GM18526 (cell line): Measurements from ENCODE around the gene ARL6IP6.

Experiments used
- POLR2A ChIP-seq: IDR thresholded peaks from 3 replicates; pipeline ENCODE4 v1.6.1; 2011; ENCODE audit not compliant: insufficient read length; ENCODE audit errors: extremely low read depth

Gene ARL6IP6

DNA sequence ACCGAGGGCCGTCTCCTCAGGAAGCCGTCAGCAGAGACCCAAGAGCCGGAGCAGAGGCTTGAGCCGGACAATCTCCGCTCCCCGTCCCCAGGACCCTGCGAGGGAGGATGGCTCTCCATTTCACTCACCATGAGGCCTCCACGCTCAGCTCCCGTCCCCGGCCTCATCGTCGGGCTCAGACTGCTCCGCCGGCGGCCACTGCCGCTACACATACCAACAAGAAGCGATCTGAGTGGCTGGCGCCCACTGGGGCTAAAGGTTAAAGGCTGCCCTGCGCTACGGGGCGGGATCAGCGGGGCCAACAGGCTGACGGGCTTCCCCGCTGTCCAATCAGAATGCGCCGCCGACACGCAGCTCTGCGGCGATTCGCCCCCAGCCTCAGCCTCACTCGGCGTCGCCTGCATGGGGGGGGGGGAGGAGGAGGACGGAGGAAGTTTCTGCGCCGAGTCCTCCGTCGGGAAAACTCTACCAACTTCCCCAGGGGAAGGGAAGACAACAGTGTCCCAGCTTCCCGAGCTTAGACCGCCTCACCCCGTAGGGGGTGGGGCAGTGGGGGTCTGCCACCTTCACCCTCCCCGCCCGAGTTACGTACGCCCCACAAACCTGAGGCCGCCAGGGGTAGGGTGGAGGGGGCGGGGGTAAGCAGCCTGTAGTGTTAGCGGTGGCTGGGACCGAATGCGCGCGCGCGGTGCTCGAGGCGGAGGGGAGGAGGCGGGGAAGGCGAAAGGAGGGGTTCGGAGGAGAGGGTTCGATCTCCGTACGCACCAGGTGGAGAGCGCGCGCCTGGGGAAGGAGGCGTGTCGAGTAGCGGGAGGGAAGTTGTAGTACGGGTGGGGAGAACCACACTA, 968 bp upstream of the ARL6IP6 start, which contains the start of gene PRPF40A:
Gene PRPF40A (minus strand): TSS at position 234 of the 848 bp plus-strand sequence. CDS start 22 bp downstream, at position 212.
- TF ChIP-seq POLR2A, result peak; percentile 79

DNA sequence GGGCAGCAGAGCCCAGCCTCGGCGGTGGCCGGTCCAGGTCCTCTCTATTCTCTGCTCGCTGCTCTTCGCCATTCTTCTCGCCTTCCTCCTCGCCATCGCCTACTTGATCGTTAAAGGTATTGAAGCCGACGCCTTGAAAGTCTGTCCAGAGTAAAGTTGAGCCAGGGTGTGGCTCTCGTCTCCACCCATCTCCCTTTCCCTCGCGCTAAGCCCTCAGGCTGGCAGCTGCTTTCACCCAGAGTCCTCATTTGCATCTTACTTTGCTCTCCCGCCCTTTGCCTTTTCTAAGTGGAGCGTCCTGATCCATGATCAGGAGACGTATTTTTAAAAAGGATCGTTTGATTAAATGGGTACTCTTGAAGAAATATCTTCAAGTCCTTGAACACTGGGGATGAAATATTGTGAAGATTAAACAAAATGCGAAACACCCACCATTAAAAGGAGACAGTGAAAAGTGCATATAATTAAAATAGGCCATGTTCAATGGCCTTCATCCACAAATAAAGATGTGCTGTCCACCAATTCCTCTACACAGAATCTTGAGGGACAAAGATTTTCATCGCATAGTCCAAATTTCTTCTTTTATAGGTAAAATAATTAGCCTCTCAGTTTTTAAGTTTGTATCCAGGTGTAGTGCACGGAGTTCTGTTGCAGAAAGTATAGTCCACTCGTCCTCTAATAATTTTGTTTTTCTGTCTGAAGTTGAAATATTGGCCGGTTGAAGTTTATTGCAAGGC, 657 bp downstream of the ARL6IP6 start:
- TF ChIP-seq POLR2A, result no peak

DNA sequence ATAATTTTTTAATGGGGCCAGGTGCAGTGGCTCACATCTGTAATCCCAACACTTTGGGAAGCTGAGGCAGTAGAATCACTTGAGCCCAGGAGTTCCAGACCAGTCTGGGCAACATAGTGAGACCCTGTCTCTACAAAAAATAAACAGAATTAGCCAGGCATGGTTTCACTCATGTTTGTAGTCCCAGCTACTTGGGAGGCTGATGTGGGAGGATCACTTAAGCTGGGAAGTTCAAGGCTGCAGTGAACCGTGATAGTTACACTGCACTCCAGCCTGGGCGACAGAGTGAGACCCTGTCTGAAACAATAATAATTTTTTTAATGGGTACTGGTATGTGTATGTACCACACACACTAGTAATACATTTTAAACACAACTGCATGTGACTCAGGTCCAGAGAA, 2.4 kb downstream of the ARL6IP6 start:
- TF ChIP-seq POLR2A, result no peak

DNA sequence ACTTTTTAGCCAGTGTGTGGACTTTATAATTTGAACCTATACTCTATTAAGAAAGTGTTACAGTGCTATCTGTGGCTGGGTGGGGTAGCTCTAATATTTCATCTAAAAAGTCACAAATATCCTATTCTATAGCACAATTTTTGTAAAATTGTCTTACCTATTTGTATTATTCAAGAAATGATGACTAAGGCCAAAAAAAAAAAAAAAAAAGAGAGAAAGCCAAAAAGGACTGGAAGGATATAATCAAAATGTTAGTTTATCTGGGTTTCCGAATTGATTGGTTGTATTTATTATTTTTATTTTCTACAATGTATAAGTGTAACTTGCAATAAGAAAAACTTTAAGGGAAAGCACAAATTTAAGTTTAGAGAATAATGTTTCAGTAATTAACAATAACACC, 5.5 kb downstream of the ARL6IP6 start:
- no peak for TF ChIP-seq POLR2A

DNA sequence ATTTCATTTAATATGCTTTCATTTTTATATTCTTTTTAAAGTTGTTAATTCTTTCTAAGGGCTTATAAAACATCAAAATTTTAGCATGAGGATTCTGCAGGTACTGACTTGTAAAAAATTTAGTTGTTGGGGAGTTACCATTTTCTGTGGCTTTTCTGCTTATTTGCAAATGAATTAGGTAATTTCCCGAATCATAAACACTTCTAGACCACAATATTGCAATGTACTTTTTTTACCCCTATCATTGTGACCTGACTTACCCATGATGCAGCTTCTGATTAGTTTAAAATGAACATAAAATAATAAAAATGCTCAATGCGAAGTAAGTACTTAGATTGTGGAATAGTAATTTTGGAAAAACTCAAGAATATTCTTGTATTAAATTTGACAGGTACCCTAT, 11.4 kb downstream of the ARL6IP6 start:
- TF ChIP-seq POLR2A, result no peak

DNA sequence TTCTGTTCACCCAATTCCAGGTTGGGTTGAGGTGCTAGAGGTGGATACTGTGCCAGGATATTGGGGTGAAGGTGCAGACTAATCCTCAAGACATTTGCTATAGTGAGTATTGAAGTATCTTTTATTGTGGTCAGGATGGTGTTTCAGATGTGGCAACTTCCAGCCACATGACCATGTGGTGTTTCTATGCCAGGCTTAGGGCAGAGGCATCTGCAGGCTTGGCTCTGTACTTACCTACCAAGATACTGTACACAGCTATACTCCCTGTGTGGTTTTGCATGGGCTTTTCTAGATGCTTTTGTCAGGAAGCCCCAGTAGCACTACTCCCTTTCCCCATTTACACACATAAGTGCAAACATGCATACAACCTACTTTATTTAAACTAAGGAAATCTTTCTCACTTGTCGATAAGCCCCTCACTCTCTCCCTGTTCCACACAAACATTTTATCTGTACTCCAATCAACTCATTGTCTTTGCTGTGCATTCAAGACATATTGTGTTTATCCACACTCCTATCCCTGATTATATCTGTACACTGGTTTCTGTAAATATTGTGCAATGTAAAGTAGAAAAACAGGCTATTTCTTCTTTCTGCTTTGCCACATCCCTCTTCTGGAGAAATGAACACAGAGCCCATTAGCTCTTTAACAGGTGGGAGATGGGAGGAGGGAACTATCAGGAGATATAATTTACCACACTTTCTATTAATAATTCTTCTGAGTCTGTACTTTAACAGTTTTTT, 12.3 kb downstream of the ARL6IP6 start:
- no peak for TF ChIP-seq POLR2A

DNA sequence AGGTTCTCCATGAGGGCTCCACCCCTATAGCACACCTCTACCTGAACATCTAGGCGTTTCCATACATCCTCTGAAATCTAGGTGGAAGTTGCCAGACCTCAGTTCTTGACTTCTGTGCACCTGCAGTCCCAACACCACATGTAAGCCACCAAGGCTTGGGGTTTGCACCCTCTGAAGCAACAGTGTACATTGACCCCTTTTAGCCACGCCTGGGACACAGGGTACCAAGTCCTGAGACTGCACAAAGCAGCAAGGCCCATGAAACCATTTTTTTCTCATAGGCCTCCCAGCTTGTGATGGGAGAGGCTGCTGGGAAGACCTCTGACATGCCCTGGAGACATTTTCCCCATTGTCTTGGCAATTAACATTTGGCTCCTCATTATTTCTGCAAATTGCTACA, 20.0 kb downstream of the ARL6IP6 start:
- TF ChIP-seq POLR2A, result no peak

DNA sequence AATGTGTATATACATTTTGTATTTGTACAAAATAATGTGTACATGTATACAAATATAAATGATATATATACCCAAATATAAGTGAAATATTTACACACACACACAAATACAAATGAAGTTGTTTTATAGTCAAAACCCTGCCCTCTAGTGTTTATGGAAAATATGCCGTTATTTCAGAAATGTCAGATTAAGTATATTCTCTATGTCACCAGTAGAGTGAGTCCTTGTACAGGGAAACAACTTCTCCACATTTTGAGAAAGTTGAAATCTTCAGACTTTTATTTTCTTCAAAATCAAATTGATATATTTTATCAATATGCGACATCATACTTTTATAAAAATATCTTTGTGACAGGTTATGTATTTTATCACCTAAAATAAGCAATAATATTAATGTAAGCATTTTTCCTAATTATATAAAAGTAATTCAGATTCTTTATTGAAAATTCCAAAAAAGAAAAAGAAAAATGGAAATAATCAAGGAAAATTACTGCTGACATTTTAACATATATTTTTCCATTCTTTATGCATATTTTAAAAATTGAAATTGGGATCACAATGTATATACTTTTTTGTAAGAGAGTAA, 22.4 kb downstream of the ARL6IP6 start:
- TF ChIP-seq POLR2A, result no peak

DNA sequence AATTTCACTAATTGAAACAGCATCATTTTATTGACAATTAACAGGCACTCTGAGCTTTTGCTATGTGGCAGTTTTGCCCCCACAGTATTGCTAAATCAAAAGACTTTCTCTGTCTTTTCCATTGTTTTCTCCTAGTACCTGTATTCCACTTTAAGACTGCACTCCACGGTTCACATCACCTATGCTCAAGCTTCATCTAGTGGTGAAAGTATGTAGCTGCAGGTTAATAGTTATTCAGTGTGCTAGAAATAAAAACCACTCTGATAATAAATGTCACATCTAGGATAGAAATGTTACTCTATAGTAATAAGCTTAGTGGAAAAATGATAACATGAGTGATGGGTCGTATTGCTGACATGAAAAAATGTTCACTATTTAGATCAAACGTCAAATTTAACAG, 24.6 kb downstream of the ARL6IP6 start:
- TF ChIP-seq POLR2A, result no peak

DNA sequence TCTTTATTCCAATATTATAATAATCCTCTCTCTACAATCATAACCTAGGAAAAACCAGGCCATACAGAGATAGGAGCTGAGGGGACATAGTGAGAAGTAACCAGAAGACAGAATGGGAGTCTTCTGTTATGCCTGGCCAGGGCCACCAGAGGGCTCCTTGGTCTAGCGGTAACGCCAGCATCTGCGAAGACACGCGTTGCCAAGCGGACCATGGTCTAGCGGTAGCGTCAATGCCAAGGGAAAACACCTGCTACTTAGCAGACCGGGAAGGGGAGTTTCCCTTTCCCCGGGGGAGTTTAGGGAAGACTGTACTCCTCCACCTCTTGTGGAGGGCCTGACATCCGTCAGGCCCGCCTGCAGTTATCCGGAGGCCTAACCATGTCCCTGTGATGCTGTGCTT, 36.6 kb downstream of the ARL6IP6 start:
- no peak for TF ChIP-seq POLR2A

DNA sequence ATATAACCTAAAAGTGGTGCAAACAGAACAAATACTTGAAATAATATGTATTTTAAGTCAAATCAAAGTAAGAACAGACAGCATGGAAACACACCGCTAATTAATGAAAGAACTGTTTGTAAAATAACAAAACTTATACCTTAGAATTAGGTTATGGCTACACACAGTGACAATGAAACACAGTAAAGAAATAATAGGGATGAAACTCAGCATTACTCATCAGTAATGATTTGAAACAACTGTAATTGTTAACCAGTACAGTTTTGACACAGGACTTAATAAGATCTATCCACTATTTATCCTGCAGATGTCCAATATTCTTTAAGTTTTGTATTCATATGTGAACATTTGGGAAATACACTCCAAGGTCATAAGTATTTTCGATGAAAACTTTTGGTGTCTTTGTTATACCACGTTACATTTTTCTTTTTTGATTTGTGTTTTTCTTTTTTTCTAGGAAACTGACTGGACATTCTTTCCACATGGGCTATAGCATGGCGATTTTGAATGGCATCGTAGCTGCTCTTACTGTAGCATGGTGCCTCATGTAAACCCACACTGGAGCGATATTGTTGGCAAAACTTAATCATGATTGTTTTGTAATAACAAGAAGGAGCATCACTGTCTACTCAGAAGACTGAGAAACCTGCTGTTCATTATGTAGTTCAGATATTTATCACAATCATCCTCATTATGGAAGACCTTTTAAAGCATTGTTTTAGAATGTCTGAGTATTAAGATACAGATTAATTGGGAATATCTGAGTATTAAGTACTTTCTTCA, 41.1 kb downstream of the ARL6IP6 start:
- TF ChIP-seq POLR2A, result no peak

DNA sequence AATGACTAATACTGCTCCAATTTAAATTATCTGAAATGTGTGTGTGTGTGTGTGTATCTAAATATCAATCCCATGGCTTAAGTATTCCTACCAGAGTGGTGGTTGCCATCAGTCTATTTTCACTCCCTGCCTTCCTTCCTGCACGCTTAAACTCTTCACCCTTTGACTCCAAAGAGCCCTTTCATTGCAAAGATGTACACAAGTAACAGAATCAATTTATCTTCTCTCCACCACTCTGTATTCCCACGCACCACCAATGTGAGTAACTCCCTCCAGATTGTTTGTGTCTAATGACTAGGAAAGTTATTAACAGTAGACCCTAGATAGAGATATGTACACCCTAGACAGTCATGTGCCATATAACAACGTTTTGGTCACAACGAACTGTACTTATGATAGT, 42.8 kb downstream of the ARL6IP6 start:
- no peak for TF ChIP-seq POLR2A

DNA sequence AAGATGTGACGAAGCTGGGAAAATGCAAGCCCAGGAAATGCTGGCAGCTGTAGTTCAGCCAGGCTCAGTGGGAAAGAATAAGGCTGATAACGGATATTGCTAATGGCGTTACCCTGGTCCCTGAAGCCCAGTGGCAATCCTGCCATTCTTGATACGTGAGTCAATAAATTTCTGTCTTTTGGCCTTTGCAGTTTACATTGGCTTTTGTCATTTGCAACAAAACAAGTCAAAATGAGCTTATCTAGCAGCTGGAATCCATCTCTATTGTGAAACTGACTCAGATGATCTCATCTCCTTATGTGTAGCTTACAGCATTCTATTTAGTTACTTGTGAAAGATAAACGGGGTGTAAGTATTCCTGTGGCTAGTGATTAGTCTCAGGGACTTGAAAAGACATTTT, 43.8 kb downstream of the ARL6IP6 start:
- no peak for TF ChIP-seq POLR2A

DNA sequence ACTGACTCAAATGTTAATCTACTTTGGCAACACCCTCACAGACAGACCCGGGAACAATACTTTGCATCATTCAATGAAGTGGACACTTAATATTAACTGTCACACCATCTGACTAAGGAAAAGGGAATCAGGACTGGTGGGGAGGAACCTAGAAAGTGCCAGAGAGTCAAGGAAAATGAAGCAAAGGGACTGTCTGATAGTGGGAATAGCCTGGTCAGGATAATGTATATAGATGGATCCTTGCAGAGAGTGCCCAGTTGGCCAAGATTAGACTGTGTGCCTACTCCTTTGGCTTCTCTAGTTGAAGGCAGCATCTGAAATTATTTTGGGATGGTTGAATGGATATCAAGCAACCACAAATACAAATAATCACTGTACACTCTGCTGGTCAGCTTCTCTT, 45.2 kb downstream of the ARL6IP6 start:
- TF ChIP-seq POLR2A, result no peak
